Glomerular visceral epithelial cell (primary cell): ENCODE results near the gene HCFC1.
"Not testable (repeated sequence)": the region's sequence is repeated elsewhere in the genome, so short reads cannot be mapped to it uniquely, and the experiment has no call there.

Source experiments
- DNase-seq: peaks from one replicate; pipeline ENCODE4 v3.0.0-alpha.2; 2016; ENCODE audit errors: extremely low spot score

The HCFC1 gene

DNA sequence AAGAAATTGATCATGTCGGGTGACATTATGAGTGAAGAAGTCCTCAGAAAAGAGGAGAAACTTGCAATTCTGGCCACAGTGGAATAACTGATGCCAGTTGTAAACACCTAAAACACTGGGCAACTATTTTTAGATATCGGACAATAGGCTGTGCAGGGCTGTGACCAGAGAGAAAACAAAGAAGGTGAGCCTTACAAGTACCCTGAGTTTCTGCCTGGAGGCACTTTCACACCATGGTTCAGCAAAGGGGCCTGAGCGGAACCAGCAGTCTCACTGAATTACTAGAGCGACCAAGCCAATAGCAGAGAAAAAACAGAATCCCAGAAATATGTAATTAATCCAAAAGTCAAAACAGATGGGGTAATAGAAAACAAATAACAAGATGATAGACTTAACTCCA, 36.9 kb upstream of the HCFC1 start:
- DNase-seq, result no peak

DNA sequence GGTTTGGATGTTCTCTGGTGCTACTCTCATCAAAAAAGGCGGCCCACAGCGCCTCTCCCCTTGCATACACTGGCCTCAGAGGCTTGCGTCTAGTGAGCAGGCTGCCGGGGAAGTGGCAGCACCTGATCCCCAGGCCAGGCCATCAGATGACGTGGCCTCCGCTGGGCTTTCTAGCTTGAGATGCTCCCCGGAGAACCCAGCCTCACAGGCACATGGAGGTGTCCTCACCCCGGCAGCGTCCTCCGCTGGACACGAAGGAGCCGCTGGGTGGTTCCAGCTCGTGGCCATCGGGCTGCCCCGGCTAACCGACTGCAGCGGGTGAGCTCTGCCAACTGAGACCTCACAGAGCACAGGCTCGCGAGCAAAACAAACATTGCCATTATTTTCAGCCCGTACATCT, 35.3 kb upstream of the HCFC1 start:
- no peak for DNase-seq

DNA sequence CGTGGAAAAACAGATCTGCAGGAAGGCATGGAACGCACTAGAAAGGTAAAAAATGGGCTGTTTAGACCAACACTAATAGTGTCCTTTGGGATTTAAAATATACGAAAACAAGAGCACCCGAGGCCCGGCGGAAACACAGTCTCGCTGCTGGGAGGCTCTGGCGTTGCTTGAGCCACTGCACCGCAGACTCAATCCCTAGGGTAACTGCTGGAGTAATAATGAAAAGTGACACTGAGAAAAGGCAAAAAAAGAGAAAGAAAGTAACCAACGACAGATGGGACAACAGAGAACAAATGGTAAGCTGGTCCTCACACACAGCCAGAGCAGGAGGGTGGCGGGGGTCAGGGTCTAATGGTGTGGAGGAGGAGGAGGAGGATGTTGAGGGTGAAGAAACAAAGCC, 32.7 kb upstream of the HCFC1 start:
- no peak for DNase-seq

DNA sequence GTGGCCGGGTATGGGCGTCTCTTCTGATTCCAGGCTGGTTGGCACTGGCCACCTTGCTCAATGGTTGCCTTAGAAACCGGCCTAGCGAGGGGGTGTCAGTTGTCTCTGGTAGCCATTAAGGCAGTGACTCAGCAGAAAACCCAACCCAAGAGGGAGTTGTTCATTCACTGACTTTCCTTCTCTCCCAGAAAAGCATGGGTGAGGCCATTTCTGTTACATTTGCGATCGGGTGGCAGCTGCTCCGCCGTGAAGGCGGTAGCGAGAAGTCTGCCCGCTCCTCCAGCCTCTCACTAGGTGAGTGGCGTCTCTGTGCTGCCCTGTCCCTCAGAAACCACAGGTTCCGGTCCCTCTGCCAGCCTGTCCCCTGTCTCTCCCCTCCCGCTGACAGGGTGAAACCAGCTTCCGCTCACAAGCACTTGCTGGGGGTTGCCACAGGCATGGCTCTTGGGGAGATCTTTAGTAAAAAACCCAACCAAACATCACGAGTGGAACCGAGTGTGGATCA, 30.6 kb upstream of the HCFC1 start:
- peak; percentile 57 for DNase-seq

DNA sequence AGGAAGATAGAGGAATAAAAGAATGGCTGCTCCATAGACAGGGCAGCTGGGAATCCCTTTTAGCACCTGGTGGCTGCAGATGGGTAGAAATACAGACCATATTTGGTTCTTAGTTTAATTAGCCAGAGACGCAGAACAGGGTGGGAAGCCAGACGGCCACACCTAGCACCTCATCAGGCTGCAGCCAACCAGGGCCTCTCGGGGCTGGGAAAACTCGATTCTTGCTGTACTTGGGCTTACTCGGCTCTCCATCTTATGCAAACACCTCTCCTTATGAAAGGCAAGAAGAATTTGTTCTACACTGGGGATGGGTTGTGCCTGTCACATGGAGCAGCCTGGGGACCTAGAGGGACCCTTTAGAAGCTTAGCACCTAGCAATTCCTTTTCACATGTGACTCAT, 28.4 kb upstream of the HCFC1 start:
- no peak for DNase-seq

DNA sequence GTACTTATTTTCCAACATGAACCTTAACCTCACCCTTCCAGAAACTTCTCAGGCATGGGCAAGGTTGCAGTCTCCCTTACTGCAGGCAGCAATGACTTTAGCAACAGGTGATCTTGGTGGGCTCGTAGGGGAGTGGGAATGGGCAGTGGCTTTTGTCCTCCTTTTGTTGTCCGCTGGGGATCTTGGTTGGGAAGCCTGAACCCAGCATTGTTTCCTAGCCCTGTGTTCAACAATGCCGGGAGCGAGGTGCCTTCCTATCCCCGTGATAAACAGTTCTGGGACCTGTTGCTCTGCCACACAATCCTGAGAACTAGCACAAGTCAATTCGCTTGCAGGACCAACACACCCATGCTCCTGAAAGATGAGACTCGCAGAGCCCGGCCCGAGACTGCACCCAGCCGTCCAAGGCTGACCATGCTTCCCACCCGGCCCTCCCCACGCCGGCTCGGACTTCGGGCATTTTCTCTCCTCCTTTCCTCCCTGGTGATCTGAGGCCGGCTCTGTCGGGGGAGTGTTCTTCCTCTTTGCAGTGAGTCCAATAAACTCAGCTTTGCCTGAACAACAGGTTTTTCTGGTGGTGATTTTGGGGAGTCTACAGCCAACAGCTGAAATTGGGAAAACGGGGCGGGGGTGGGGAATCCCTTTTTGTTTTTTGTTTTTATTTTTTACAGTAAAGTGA, 27.9 kb upstream of the HCFC1 start:
- DNase-seq, result no peak

DNA sequence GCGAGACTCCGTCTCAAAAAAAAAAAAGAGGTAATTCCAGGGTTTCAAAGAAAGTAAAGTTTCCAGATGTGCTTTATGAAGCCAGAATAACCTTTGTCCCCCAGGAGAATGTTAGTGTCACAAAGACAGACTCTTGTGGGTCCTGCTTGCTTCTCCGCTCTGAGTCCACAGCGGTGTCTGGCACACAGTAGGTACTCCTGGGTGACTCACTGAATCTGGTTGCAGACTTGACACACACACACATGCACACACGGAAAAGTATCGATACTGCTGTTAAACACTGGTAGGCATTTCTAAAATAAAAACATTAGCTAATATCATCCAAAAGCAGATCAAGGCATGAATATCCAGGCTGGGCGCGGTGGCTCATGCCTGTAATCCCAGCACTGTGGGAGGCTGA, 23.9 kb upstream of the HCFC1 start:
- no peak for DNase-seq

DNA sequence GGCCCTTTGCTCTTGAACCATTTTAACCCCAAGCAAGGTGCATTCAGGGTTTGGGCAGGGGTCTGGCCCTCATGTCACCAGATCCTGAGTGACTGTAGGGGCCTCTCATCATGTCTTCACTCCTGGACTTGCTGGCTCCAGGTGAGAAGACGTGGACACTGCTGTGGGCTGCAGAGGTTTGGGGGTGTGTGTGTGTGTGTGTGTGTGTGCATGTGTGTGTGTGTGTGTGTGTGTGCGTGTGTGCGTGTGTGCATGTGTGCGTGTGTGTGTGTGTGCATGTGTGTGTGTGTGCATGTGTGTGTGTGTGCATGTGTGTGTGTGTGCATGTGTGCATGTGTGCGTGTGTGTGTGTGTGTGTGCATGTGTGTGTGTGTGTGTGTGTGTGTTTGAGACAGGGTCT, 22.8 kb upstream of the HCFC1 start:
- DNase-seq, result not testable (repeated sequence)

DNA sequence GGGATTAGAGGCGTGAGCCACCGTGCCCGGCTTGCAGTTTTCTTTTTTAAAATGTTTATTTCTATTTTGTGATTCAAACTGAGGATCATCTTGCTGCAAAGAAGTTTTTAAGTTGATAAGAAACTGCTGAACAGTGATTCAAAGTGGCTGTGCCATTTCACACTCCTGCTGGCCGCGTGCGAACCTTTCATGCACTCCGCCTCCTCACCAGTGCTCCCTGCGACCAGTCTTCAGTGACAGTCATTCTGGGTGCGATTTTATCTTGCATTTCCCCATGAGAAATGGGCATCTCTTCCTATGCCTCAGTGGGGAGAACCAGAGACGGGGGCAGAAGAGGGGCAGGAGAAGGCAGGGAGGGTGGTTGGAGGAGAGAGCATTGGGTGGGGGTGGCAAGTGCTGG, 22.4 kb upstream of the HCFC1 start:
- no peak for DNase-seq

DNA sequence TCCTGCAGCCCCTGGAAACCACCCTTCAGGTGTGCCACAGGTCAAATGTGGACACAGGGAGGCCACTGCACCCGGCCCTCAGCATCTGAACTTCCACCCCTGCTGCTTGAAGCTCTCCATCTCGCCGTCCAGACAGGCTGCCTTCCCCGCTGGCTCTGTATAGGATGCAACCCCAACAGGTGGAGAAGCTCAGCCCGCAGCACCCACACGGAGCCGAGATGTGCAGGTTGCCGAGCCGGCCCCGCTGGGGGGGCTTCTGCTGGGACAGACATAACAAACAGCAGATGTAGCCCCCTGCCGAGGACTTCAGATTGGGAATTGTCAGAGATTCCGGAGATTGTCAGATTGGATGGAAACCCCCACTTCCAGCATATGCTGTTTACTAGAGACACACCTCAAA, 21.5 kb upstream of the HCFC1 start:
- no peak for DNase-seq

DNA sequence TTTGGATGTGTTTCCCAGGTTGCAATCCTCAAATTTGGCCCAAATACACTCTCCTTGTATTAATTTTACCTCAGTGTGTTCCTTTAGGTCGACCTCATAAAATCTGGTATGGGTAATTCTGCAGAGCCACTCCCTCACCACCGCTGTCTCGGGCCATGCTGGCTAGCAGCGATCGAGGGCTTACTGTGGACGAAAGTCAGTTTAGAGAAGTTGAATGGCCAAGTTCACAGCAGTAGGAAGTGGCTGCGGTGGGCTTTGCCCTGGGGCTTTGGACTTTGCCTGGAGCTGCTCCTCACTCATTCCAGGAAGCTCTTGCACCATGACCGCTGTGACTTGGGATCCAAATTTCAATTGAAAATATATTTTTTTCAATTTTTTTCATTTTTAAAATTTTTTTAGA, 20.6 kb upstream of the HCFC1 start:
- no peak for DNase-seq

DNA sequence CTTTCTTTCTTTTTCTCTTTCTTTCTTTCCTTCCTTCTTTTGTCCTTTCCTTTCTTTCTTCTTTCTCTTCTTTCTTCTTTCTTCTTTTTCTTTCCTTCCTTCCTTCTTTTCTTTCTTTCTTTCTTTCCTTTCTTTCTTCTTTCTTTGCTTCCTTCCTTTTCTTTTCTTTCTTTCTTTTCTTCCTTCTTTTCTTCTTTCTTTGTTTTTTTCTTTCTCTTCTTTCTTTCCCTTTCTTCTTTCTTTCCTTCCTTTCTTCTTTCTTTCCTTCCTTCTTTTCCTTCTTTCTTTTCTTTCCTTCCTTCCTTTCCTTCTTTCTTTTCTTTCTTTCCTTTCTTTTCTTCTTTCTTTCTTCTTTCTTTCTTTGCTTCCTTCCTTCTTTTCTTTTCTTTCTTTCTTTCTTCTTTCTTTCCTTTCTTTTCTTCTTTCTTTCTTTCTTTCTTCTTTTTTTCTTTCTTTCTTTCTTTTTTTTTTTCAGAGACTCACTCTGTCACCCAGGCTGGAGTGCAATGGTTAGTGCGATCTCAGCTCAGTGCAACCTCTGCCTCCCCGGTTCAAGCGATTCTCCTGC, 19.5 kb upstream of the HCFC1 start:
- DNase-seq, result no peak

DNA sequence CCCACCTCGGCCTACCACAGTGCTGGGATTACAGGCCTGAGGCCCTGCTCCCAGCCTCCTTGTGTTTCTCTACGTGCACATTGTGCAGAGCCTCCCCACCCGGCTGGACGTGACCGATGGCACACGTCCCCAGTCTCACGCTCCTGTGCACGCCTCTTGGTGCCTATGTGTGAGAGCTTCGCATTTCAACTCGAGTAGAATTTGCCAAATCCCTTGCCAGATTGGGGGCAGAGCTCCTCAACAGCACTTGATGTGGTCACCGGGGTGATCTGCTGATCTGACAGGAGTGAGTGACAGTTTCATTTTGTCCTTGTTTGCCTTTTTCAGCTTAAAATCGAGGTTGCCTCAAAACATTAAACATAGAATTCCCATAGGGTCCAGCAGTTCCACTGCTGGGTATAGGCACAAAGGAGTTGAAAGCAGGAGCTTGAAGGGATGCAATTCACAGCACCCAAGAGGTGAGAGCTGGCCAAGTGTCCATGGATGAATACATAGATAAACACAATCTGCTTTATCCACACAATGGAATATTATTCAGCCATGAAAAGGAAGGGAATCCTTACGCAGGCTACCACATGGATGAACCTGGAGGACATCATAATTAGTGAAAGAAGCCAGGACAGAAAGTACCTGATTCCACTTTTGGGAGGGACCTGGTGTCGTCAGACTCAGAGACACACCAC, 18.5 kb upstream of the HCFC1 start:
- no peak for DNase-seq

DNA sequence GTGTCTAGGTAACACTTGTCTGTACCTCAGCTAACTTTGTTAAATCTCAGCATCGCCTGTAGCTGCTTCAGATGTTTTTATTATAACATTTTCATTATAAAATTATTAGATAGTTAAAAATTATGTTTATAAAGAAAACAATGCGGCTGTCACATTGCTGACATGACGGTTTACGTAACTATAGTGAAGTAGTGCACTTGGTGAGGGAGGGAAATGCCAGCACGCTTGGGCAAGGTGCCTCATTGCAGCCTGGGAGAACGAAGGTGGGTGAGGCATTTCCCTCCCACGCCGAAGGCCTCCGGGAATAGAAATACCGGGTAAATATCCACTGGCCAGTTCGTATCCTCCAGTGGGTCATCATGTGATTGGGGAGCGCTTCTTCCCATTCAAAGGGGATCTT, 16.9 kb upstream of the HCFC1 start:
- no peak for DNase-seq

DNA sequence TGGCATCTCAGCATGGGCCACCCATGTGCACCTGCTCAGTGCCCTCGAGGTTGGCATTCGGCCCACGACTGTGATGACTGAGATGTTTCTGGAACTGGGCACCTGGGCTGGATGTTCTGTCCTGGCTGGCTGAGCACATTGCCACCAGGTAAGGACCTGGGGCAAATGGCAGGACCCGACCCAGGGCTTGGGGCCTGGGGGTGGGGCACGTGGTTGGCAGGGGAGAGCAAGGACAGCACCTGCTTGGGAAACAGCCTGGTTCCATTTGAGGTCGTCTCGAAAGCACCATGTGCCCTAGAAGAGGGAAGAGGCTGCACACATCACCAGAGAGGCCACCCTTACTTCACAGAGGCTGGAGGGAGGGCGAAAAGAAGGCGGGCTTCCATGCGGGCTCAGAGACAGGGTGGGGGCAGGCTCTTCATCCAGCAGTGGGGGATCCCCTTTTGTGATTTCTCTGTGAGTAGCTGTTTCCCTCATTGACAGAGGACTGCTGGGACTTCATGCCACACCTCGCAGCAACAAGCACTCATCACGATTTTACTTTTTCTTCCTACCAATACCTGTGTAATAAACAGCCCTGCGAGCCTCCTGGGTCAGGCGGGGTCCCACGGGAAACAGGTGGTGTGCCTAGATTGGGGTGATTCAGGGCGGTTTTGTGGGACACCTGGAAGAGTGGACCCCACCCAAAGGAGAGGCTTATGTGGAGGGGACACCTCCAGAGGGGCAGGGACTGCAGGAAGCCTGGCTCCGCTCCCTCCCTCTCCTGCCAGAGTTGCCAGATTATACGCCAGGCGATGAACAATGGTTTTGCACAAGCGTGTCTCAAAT, 12.9 kb upstream of the HCFC1 start:
- DNase-seq, result no peak

DNA sequence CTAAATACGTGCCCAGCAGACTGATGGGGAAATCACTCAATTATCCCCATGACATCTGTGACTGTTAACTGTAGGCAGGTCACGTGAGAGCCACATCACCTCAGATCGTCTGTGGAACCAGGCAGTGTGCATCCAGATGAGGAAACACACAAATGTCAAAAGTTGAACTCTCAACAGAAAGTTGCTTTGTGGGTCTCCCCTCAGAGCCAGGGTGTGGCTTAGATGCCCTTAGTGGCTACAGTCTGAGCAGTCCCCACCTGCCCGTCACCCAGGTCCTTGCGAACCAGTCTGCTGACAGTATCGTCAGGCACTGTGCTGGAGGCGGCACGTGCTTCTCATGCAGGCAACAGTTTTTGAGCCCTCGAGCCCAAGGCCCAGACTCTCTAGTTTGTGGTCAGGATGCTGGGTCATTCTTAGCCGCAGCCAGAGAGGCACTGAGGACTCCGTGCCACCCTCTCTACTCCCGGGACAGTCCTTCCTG, 11.7 kb upstream of the HCFC1 start:
- DNase-seq, result no peak

DNA sequence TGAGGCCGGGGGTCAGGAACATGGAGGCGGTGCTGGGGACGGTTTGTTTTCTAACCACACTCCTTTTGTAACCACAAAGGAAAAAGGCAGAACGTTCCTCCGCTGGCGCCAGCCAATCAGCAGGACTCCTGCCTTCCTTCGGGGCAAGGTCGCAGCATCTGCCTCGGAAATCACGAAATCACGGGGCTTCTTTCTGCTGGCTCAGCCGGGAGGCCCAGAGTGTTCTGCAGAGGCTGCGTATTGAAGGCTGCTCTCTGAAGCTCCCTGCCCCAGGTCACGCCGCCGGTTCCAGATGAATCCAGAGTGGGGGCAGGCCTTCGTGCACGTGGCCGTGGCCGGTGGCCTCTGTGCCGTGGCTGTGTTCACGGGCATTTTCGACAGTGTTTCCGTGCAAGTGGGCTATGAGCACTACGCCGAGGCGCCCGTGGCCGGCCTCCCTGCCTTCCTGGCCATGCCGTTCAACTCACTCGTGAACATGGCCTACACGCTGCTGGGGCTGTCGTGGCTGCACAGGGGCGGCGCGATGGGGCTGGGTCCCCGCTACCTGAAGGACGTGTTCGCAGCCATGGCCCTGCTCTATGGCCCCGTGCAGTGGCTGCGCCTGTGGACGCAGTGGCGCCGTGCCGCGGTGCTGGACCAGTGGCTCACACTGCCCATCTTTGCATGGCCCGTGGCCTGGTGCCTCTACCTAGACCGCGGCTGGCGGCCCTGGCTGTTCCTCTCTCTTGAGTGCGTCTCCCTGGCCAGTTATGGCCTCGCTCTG, 10.3 kb upstream of the HCFC1 start:
- no peak for DNase-seq

DNA sequence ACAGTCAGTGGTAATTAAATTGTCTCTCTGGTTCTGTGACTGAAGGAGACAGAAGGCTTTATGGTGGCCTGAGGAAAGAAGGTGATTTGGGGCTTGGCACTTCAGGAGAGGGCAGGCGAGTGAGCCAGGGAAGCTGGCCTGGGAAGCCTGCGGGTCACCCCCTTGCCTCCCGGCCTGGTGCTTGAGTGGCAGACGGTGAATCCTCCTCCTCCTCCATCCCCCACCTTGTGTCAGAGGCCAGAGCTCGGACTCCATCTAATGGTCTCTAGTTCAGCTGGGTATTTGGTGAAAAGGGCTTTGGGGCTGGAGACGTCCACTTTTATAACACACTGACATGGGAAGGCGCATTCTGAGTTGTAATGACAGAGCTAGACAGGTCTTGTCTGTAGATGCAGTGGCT, 9.6 kb upstream of the HCFC1 start:
- DNase-seq, result no peak

DNA sequence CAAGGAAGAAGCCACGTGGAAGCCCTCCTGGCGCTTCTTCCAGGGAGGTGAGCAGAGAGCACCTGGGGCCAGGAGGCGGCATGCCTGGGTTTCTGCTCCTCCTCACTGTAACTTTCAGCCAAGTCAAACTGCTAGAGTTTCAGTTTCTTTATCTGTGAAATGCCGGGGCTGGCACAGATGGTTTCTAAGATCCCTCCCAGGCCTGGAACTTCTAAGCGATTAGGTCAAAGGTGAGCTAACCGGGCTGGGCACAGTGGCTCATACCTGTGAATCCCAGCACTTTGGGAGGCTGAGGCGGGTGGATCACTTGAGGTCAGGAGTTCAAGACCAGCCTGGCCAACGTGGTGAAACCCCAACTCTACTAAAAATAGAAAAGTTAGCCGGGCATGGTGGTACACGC, 8.8 kb upstream of the HCFC1 start:
- not testable (repeated sequence) for DNase-seq

DNA sequence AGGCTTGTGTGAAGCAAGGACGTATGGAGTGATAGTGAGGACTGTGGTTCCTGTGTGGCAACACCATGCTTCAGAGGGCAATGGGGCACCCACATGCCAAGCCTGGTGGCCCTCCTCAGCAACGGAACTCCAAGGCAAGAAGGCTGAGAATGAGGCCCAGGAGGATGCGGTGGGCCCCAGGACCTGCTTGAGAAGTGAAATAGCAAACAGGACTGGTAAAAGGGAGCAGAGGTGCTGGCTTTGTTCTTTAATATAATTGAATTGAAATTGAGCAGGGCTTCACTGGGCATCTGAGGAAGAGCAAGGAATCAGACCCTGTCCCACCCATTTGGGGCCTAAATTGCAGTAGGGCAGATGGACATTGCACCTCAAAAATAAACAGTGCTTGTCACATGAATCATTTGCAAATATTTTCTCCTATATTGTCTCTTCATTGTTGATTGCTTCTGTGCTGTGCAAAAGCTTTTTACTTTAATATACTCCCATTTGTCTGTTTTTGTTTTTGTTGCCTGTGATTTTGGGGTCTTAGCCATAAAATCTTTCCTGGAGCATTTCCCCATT, 3.2 kb upstream of the HCFC1 start:
- DNase-seq, result no peak
